SK-N-SH (cell line): ENCODE results near the gene PRICKLE2. TPM values are rescaled to one million over a fixed set of nuclear protein-coding genes. Genes with fewer than 3 reads are reported as not detected.

ENCODE experiments used
- CTCF ChIA-PET: fragments of 300-600, 350-600 bp; formaldehyde crosslinking; extraction: SDS; loops from one replicate; lab custom pipeline; 2021; lab: Yijun Ruan, JAX
- POLR2A ChIA-PET: fragments of 350-600 bp; sonication (Branson Sonifier 250); formaldehyde crosslinking; extraction: SDS; loops from one replicate; lab custom pipeline; 2020; ENCODE audit warnings: antibody characterized with exemption, inconsistent platforms; lab: Yijun Ruan, JAX
- DNase-seq: peaks from one replicate; pipeline ENCODE4 v3.0.0; 2012
- H2AFZ ChIP-seq: fragments of 200-600 bp; sonication (generic); 2 replicates; pipeline ENCODE4 v1.8.1; 2016; ENCODE audit warnings: antibody characterized with exemption, mild to moderate bottlenecking, low read depth
- H3F3A ChIP-seq: fragments of 200-600 bp; sonication (generic); replicated peaks from 2 replicates; pipeline ENCODE3; 2016; ENCODE audit warnings: antibody characterized with exemption, mild to moderate bottlenecking; ENCODE audit not compliant: insufficient read depth
- H3K27ac ChIP-seq, 2 experiments: fragments of 200-500 bp in 1 of 2; fragments of 200-600 bp in 1 of 2; sonication (Bioruptor generic) in 1 of 2; sonication (generic), shearing (Covaris generic) in 1 of 2; 2 replicates each; pipeline versions ENCODE4 v1.5.1 to v1.6.1; 2014 to 2016; ENCODE audit warnings: low read depth in 2 of 2, inconsistent platforms in 1 of 2, low read length in 1 of 2, mild to moderate bottlenecking in 1 of 2, mixed read lengths in 1 of 2
- H3K27me3 ChIP-seq: fragments of 200-600 bp; sonication (generic), shearing (Covaris generic); 2 replicates; pipeline ENCODE4 v1.6.1; 2016; ENCODE audit warnings: mixed run types; ENCODE audit not compliant: insufficient read depth
- H3K36me3 ChIP-seq, 2 experiments: fragments of 200-500 bp in 1 of 2; fragments of 200-600 bp in 1 of 2; sonication (Bioruptor generic) in 1 of 2; sonication (generic) in 1 of 2; replicated peaks in 1 of 2; 2 replicates each; pipeline versions ENCODE3 to v1.5.1; 2014 to 2016; ENCODE audit warnings: low read length in 1 of 2, mild to moderate bottlenecking in 1 of 2; ENCODE audit not compliant: insufficient read depth in 2 of 2, control insufficient read depth in 1 of 2
- H3K4me1 ChIP-seq, 2 experiments: fragments of 200-500 bp in 1 of 2; fragments of 200-600 bp in 1 of 2; sonication (Bioruptor generic) in 1 of 2; sonication (generic), shearing (Covaris generic) in 1 of 2; 2 replicates each; pipeline versions ENCODE4 v1.5.1 to v1.6.1; 2014 to 2016; ENCODE audit warnings: low read depth in 1 of 2, low read length in 1 of 2, mixed run types in 1 of 2; ENCODE audit not compliant: insufficient read depth in 2 of 2, control insufficient read depth in 1 of 2
- H3K4me2 ChIP-seq: fragments of 200-600 bp; sonication (generic), shearing (Covaris generic); 2 replicates; pipeline ENCODE4 v1.6.1; 2017; ENCODE audit warnings: mixed run types
- H3K4me3 ChIP-seq, 2 experiments: fragments of 200-500 bp in 1 of 2; fragments of 200-600 bp in 1 of 2; sonication (Bioruptor generic) in 1 of 2; sonication (generic), shearing (Covaris generic) in 1 of 2; 2 replicates each; pipeline versions ENCODE4 v1.5.1 to v1.8.1; 2014 to 2016; ENCODE audit warnings: low read depth in 2 of 2, inconsistent platforms in 1 of 2, low read length in 1 of 2, mild to moderate bottlenecking in 1 of 2, mixed read lengths in 1 of 2, moderate library complexity in 1 of 2
- H3K79me2 ChIP-seq: fragments of 200-600 bp; sonication (generic); 2 replicates; pipeline ENCODE4 v1.8.1; 2017; ENCODE audit warnings: mild to moderate bottlenecking; ENCODE audit not compliant: insufficient read depth
- H3K9ac ChIP-seq: fragments of 200-600 bp; sonication (generic); 2 replicates; pipeline ENCODE4 v1.6.1; 2017; ENCODE audit warnings: mixed run types
- H3K9me2 ChIP-seq: fragments of 200-600 bp; sonication (generic); 2 replicates; pipeline ENCODE4 v1.6.1; 2017; ENCODE audit warnings: mixed run types
- H3K9me3 ChIP-seq: fragments of 200-600 bp; sonication (generic); 2 replicates; pipeline ENCODE4 v1.6.1; 2017; ENCODE audit warnings: mixed run types, mild to moderate bottlenecking, moderate library complexity
- H4K20me1 ChIP-seq: fragments of 200-600 bp; sonication (generic); 2 replicates; pipeline ENCODE4 v1.6.1; 2017; ENCODE audit warnings: mild to moderate bottlenecking, mixed run types; ENCODE audit not compliant: insufficient read depth
- CHD2 ChIP-seq: fragments of 150-350 bp; IDR thresholded peaks from 2 replicates; pipeline ENCODE4 v1.6.1; 2018; ENCODE audit warnings: low read length; ENCODE audit not compliant: partially characterized antibody
- CTCF ChIP-seq: fragments of 200-600 bp; sonication (generic); IDR thresholded peaks from 2 replicates; pipeline ENCODE4 v1.6.1; 2017; ENCODE audit warnings: antibody characterized with exemption, mild to moderate bottlenecking, moderate library complexity
- ELF1 ChIP-seq: IDR thresholded peaks from 2 replicates; pipeline ENCODE4 v1.4.0; 2012
- EP300 ChIP-seq, 2 experiments: IDR thresholded peaks; 2 replicates each; pipeline versions ENCODE4 v1.4.0 to v1.6.1; 2012; ENCODE audit warnings: borderline replicate concordance in 1 of 2, low read depth in 1 of 2, low read length in 1 of 2
- EZH2phosphoT487 ChIP-seq: fragments of 200-600 bp; sonication (generic); IDR thresholded peaks from 2 replicates; pipeline ENCODE4 v1.6.1; 2017; ENCODE audit warnings: low read depth, mixed run types, mild to moderate bottlenecking, antibody characterized with exemption, moderate library complexity, borderline replicate concordance
- GABPA ChIP-seq: IDR thresholded peaks from 2 replicates; pipeline ENCODE4 v1.4.0; 2012; ENCODE audit warnings: low read depth, mild to moderate bottlenecking
- IRF3 ChIP-seq: fragments of 150-350 bp; IDR thresholded peaks from 2 replicates; pipeline ENCODE4 v1.6.1; 2016; ENCODE audit warnings: mild to moderate bottlenecking, low read depth, low read length
- JUND ChIP-seq: IDR thresholded peaks from 2 replicates; pipeline ENCODE4 v1.4.0; 2012
- NFIC ChIP-seq: IDR thresholded peaks from 2 replicates; pipeline ENCODE4 v1.4.0; 2012; ENCODE audit warnings: borderline replicate concordance
- NRF1 ChIP-seq: IDR thresholded peaks from 2 replicates; pipeline ENCODE4 v1.6.1; 2012; ENCODE audit warnings: low read depth, mild to moderate bottlenecking, low read length
- RAD21 ChIP-seq: IDR thresholded peaks from 2 replicates; pipeline ENCODE4 v1.6.1; 2012; ENCODE audit warnings: mild to moderate bottlenecking, low read length
- RFX5 ChIP-seq: IDR thresholded peaks from 2 replicates; pipeline ENCODE4 v1.6.1; 2012; ENCODE audit warnings: mild to moderate bottlenecking, improper control_type of control experiment, low read length
- RXRA ChIP-seq: IDR thresholded peaks from 2 replicates; pipeline ENCODE4 v1.4.0; 2012; ENCODE audit warnings: low read depth, mild to moderate bottlenecking, borderline replicate concordance
- SMC3 ChIP-seq: IDR thresholded peaks from 2 replicates; pipeline ENCODE4 v1.6.1; 2012; ENCODE audit warnings: low read depth, low read length, improper control_type of control experiment
- ZBTB33 ChIP-seq: IDR thresholded peaks from 2 replicates; pipeline ENCODE4 v1.4.0; 2012; ENCODE audit warnings: low read depth, borderline replicate concordance
- WGBS: methylation state at CpG from one replicate; pipeline ENCODE4 v1.1.6; 2017; ENCODE audit warnings: low lambda C conversion rate; 5-methylcytosine and 5-hydroxymethylcytosine counted together
- polyA plus RNA-seq, 3 experiments: library from polyadenylated mRNA; depleted of rRNA; stranded (reverse); fragments of >200 nt; gene quantifications; 2 replicates each; pipeline ENCODE4 v1.2.3, GENCODE V29; 2012

The PRICKLE2 gene
- polyA plus RNA-seq, 1 of the 3 experiments (the other 2 are of a cell fraction), result 0.67 TPM

- no peak overlapping the region for H3K27ac ChIP-seq
Observed at GRCh38 chr3:64063983-64064438, 161.3 kb downstream of the PRICKLE2 start.

GRCh38 chr3:64063207-64063982 lies 161.9 kb downstream of the PRICKLE2 start:
- H3F3A ChIP-seq, result no peaks in the 10 kb centered on the region
- H3K27me3 ChIP-seq, result no peaks in the 10 kb centered on the region
- H3K36me3 ChIP-seq, result no peaks in the 10 kb centered on the region
- no peaks in the 10 kb centered on the region for H4K20me1 ChIP-seq
- no peak overlapping the region for H3K4me3 ChIP-seq
- H3K9me2 ChIP-seq, result no peaks in the 10 kb centered on the region
- H2AFZ ChIP-seq, result no peak overlapping the region
- no peak overlapping the region for H3K27ac ChIP-seq
- TF ChIP-seq ELF1 (no peak), ZBTB33 (no peak), IRF3 (no peak), SMC3 (no peak)
- CTCF ChIA-PET, result interaction anchor here (0.7 to 0.9 kb wide), 2 partner anchors 10 to 32 kb away, joined by 3 read pairs; no protein-coding TSS in a partner anchor
- peaks cover 6 to 9% of the 10 kb centered on the region in 2 experiments; a peak in 3 of 4 replicates for H3K4me1 ChIP-seq
- no peak for DNase-seq
- no peak overlapping the region for H3K9ac ChIP-seq
- H3K4me2 ChIP-seq, result no peak overlapping the region
- POLR2A ChIA-PET, result no interaction called here
- H3K79me2 ChIP-seq, result no peaks in the 10 kb centered on the region
- 89% methylated on average over 5 of the region's 5 CpGs for WGBS
- no peaks in the 10 kb centered on the region for H3K9me3 ChIP-seq

More at GRCh38 chr3:64063983-64064438, 161.3 kb downstream of the PRICKLE2 start:
- no peaks in the 10 kb centered on the region for H3K9me3 ChIP-seq
- H3K4me1 ChIP-seq, result peaks cover 5 to 9% of the 10 kb centered on the region in 2 experiments; a peak in 3 of 4 replicates
- H3K4me2 ChIP-seq, result no peak overlapping the region
- CTCF ChIA-PET, result interaction anchor here (0.7 to 0.9 kb wide), 2 partner anchors 10 to 33 kb away, joined by 3 read pairs; no protein-coding TSS in a partner anchor
- peaks cover 2% of the 10 kb centered on the region for H3F3A ChIP-seq
- no peak overlapping the region for H3K9ac ChIP-seq
- H2AFZ ChIP-seq, result no peak overlapping the region
- H3K79me2 ChIP-seq, result no peaks in the 10 kb centered on the region
- DNase-seq, result no peak
- no peaks in the 10 kb centered on the region for H3K36me3 ChIP-seq
- H3K27me3 ChIP-seq, result no peaks in the 10 kb centered on the region
- POLR2A ChIA-PET, result no interaction called here
- no peaks in the 10 kb centered on the region for H4K20me1 ChIP-seq
- no peak for TF ChIP-seq CTCF
- no peak for TF ChIP-seq NRF1
- TF ChIP-seq GABPA, result no peak
- TF ChIP-seq RFX5, result no peak
- no peak for TF ChIP-seq RXRA
- no peak for TF ChIP-seq RAD21
- TF ChIP-seq NFIC, result no peak
- no peak for TF ChIP-seq SMC3
- TF ChIP-seq EZH2phosphoT487, result no peak
- TF ChIP-seq EP300 (IDR thresholded peaks at IDR 0.05; ENCODE audit: borderline replicate concordance in 1 of 2, low read depth in 1 of 2, low read length in 1 of 2), result no peak
- TF ChIP-seq JUND, result no peak
- no peak for TF ChIP-seq CHD2
- TF ChIP-seq ELF1, result no peak
- WGBS, result 67% methylated on average over 1 of the region's 2 CpGs
- no peaks in the 10 kb centered on the region for H3K9me2 ChIP-seq
- no peak overlapping the region for H3K4me3 ChIP-seq
